Tibial nerve (tissue), 4 donors: ENCODE measurements around the gene PRELID2.
"Not testable (repeated sequence)": the region's sequence is repeated elsewhere in the genome, so short reads cannot be mapped to it uniquely, and the experiment has no call there.

Source experiments
- CTCF ChIP-seq, 5 experiments: fragments of 200-600 bp in 3 of 5; fragments of 450-650 bp in 2 of 5; sonication (generic) in 3 of 5; IDR thresholded peaks; one replicate each; pipeline ENCODE4 v1.5.1; 2016 to 2019; ENCODE audit warnings: antibody characterized with exemption in 5 of 5, mild to moderate bottlenecking in 3 of 5, moderate library complexity in 2 of 5
- EP300 ChIP-seq, 2 donors: sonication (generic); formaldehyde crosslinking; IDR thresholded peaks; one replicate each; pipeline ENCODE4 v1.6.1; 2017; ENCODE audit warnings: antibody characterized with exemption in 2 of 2, mild to moderate bottlenecking in 1 of 2
- POLR2A ChIP-seq, 2 donors: fragments of 450-650 bp; IDR thresholded peaks; one replicate each; pipeline ENCODE4 v1.6.1; 2017; ENCODE audit warnings: antibody characterized with exemption in 2 of 2, mild to moderate bottlenecking in 2 of 2, moderate library complexity in 2 of 2

DNA sequence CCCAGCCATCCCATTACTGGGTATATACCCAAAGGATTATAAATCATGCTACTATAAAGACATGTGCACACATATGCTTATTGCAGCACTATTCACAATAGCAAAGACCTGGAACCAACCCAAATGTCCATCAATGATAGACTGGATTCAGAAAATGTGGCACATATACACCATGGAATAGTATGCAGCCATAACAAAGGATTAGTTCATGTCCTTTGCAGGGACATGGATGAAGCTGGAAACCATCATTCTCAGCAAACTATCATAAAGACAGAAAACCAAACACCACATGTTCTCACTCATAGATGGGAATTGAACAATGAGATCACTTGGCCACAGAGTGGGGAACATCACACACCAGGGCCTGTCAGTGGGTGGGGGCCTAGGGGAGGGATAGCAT lies 36.6 kb downstream of the PRELID2 start:
- TF ChIP-seq CTCF, POLR2A, EP300 (IDR thresholded peaks at IDR 0.05): not testable (repeated sequence)
